Jurkat, Clone E6-1 (cell line): ENCODE measurements around the gene CTDSP2.
"Not testable (repeated sequence)": the region's sequence is repeated elsewhere in the genome, so short reads cannot be mapped to it uniquely, and the experiment has no call there.

Experiments
- DNase-seq: peaks from one replicate; pipeline ENCODE4 v3.0.0-alpha.2; 2011; ENCODE audit warnings: low read depth, low spot score
- H3K4me3 ChIP-seq: 2 replicates; pipeline ENCODE4 v1.5.1; 2011; ENCODE audit warnings: mild to moderate bottlenecking, low read length, control low read depth, moderate library complexity

Gene CTDSP2

DNA sequence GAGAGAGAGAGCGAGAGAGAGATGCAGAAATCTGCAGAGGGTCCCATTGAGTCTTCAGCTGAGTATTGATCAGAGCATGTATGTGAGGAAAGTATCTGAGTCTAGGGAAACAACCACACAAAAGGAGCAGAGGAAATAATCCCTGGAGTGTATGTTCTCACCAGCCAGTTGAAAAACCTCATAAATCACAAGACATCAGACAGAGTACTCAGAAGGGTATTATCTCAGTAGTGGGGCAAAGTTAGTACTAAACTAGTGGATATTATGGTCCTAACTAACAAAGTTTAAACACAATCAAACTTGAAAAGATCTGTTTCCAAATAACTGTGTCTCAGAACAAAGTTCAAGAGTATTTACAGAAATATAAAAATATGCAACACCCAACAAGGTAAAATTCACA, 36.5 kb upstream of the CTDSP2 start:
- no peak for DNase-seq
- no peak overlapping the region for H3K4me3 ChIP-seq

- H3K4me3 ChIP-seq, result no peak overlapping the region
- no peak for DNase-seq
Measured at GRCh38 chr12:57882575-57882974, 36.0 kb upstream of the CTDSP2 start.

DNA sequence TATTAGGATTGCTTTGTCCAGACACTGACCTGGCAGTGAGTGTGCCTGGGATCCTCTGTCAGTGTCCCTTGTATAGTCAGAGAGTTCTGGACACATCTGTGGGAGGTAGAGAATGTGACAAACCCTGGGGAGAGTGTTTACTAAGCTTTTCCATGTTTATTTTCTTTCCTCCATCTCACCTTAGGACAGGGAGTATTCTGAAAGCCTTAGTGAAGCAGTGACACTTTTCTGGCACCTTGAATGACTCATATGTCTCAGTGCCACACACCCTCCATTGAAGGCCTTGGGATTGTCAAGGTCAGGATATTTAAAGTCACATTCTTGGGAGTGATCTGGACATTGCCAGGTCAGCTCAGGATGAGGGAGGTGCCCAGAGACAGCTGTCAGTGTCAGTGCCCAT, 34.9 kb upstream of the CTDSP2 start:
- no peak for DNase-seq
- H3K4me3 ChIP-seq, result no peak overlapping the region

- H3K4me3 ChIP-seq, DNase-seq: not testable (repeated sequence)
Measured at GRCh38 chr12:57881035-57881434, 34.5 kb upstream of the CTDSP2 start.

DNA sequence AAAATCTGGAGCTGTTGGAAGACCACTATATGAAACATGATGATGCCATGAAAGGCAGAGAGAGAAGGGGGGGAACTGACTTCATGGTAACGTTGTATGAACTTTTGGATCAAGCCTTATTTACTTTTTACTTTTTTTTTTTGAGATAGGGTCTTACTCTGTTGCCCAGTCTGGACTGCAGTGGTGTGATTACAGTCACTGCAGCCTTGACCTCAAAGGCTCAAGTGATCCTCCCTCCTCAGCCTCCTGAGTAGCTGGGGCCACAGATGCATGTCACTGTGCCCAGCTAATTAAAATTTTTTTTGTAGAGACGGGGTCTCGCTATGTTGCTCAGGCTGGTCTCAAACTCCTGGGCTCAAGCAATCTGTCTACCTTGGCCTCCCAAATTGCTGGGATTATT, 31.3 kb upstream of the CTDSP2 start:
- DNase-seq, result no peak
- H3K4me3 ChIP-seq, result no peak overlapping the region

DNA sequence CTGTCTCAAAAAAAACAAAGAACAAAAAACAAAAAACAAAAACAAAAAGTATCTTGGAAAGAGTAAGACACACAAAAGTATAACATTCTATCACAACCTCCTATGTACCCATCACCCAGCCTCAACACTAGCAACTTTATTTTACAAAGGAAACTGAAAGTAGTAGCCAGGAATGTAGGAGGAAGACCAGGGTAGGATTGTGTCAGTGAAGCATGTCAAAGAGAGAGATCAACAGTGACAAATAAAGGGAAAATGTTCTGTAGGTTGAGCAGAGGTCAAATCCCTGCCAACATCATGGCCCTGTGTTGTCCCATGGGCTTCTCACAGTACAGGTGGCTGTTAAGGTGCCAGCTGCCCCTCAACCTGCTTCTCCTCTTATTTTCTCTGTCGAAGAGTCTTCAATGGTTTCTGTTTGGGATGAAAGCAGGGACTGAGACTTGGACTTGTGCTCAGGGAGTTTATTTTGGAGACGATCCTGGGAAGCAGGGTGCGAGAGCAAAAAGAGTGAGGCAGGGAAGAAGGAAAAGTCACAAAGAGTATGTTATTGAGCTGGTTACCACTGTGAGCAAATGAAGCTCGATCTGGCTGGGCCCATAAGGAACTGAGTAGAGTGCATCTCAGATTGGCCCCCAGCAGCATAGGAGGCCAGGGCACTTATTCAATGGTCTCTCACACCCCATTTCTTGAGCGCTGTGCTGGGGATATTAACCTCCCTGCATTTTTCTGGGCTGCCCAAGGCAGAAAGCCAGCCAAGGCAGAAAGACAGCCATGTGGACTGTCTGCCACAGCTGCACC, 29.4 kb upstream of the CTDSP2 start:
- no peak overlapping the region for H3K4me3 ChIP-seq
- no peak for DNase-seq

DNA sequence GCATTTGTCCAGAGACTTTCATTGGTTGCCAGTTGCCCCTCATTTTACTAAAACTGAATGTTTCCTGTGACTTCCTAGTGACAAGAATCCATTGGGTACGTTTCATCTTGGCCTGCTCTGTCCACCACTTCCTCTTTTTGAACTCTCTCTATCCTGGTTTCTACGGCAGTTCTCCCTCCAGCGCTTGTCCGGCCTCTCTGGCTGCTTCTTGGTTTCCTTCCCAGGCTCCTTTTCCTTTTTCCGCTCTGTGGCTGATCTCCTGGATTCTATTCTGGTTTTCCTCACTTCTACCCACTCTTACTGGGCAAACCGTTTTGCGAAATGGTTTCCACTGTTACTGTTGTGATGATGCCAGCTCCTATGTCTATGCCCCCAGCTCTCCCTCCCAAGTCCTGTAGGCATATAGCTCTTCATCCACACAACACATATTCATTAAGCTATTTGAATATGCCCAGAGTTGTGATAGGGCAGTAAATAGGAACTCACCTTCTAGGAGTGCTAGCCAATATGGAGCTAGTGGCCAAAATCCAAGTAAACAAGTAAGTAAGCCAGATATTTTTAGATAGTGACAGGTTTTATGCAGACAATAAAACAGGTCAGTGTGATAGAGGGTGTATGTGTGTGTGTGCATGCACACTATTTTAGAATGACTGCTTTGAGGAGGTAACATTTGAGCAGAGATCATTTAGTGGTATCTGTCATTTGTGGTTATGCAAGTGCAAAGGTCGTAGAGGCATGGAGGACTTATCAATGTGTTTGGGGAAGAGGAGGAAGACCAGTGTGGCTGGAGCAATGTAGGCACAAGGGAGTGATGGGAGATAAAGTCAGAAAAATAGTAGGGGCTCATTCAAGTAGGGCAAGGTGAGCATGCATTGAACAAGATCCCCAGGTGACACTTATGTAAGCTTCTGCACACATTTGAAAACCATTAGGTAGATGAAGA, 27.9 kb upstream of the CTDSP2 start:
- no peak overlapping the region for H3K4me3 ChIP-seq
- no peak for DNase-seq

- H3K4me3 ChIP-seq, result no peak overlapping the region
- DNase-seq, result no peak
Measured at GRCh38 chr12:57872362-57872761, 25.8 kb upstream of the CTDSP2 start.

DNA sequence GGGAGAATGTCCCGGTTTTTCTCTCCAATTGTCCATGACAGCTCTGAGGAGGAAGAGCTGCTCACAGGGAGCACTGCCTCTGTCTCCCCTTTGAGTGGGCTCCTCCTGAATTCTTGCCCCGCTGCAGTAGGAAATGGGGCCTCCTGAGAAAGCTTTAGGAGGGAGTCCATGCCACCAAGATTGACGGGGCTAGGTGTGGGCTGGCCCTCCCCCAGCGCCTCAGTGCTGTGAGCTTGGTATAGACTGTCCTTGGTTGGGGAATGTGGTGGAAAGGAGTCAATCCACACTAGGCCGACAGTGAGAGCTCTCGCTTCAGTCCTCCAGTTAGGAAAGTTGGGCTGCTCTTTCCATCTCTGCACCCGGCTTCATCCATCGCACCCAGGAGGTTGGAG, 23.4 kb upstream of the CTDSP2 start:
- no peak for DNase-seq

DNA sequence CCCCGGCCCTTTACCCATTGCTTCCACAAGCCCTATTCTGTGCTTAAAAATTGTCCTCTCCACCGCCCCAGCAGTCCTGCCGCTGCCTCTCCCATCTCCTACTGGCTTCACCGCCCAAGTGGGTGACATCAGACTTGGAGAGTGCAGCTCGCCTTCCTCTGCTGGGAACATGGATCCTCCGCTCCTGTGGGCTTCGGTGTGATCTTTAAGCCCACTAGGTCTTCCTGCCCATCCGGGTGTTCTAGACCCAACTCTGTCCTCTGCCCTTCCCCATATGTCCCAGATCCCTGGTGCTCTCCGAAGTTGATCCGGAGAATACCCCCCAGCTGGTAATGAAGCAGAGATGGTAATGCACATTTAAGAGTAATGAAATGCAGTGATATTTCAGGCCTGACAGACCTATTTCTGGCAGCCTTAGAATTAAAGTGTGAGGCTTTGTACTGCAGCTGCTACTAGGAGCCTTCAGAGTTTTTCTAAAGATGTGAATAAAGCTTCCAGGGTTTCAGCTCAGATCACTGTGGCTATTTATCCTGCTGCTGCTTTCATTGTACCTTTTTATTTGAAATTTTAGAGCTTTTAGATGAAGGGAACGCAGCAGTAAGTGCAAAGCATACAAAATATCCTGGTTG, 22.9 kb upstream of the CTDSP2 start:
- no peak overlapping the region for H3K4me3 ChIP-seq
- no peak for DNase-seq

More for the DNA sequence above, 23.4 kb upstream of the CTDSP2 start:
- no peak overlapping the region for H3K4me3 ChIP-seq

- H3K4me3 ChIP-seq, result no peak overlapping the region
- DNase-seq, result no peak
Measured at GRCh38 chr12:57868851-57869268, 22.3 kb upstream of the CTDSP2 start.

GRCh38 chr12:57868221-57868620, 21.7 kb upstream of the CTDSP2 start:
- DNase-seq, result no peak
- no peak overlapping the region for H3K4me3 ChIP-seq

GRCh38 chr12:57866308-57867019, 19.9 kb upstream of the CTDSP2 start:
- no peak for DNase-seq
- no peak overlapping the region for H3K4me3 ChIP-seq

- no peak for DNase-seq
- no peak overlapping the region for H3K4me3 ChIP-seq
Measured at GRCh38 chr12:57865084-57865751, 18.7 kb upstream of the CTDSP2 start.

- H3K4me3 ChIP-seq, result no peak overlapping the region
- DNase-seq, result no peak
Measured at GRCh38 chr12:57864442-57865083, 18.0 kb upstream of the CTDSP2 start.

GRCh38 chr12:57863676-57864075, 17.1 kb upstream of the CTDSP2 start:
- no peak overlapping the region for H3K4me3 ChIP-seq
- DNase-seq, result no peak

GRCh38 chr12:57861967-57862366, 15.4 kb upstream of the CTDSP2 start:
- no peak for DNase-seq
- H3K4me3 ChIP-seq, result no peak overlapping the region

- not testable (repeated sequence) for H3K4me3 ChIP-seq, DNase-seq
Measured at GRCh38 chr12:57860883-57861282, 14.4 kb upstream of the CTDSP2 start.
